Liver (tissue), 9 donors: Measurements from ENCODE around the gene ATL1. TPM values are rescaled to one million over a fixed set of nuclear protein-coding genes. Genes with fewer than 3 reads are reported as not detected.
"Not testable (repeated sequence)": the region's sequence is repeated elsewhere in the genome, so short reads cannot be mapped to it uniquely, and the experiment has no call there.

ENCODE experiments used
- DNase-seq: peaks from one replicate; pipeline ENCODE4 v3.0.0-alpha.2; 2017; ENCODE audit warnings: low spot score
- H3K27ac ChIP-seq, 2 donors: one replicate each; pipeline ENCODE4 v1.7.0; 2013; ENCODE audit warnings: inconsistent platforms in 2 of 2, low read length in 2 of 2, control low read depth in 1 of 2, low read depth in 1 of 2, mild to moderate bottlenecking in 1 of 2
- H3K27me3 ChIP-seq, 4 donors: one replicate each; pipeline versions ENCODE4 v1.6.1 to v1.7.0; 2013; ENCODE audit warnings: low read length in 3 of 4, inconsistent platforms in 1 of 4, mild to moderate bottlenecking in 1 of 4, moderate library complexity in 1 of 4; ENCODE audit not compliant: control insufficient read depth in 4 of 4, insufficient read depth in 4 of 4
- H3K36me3 ChIP-seq, 4 donors: one replicate each; pipeline versions ENCODE4 v1.6.1 to v1.7.0; 2013; ENCODE audit warnings: low read length in 3 of 4, mild to moderate bottlenecking in 3 of 4, low read depth in 1 of 4, moderate library complexity in 1 of 4; ENCODE audit not compliant: control insufficient read depth in 4 of 4, insufficient read depth in 3 of 4
- H3K4me1 ChIP-seq, 4 donors: one replicate each; pipeline versions ENCODE4 v1.6.1 to v1.7.0; 2013; ENCODE audit warnings: low read length in 3 of 4, mild to moderate bottlenecking in 3 of 4, moderate library complexity in 1 of 4; ENCODE audit not compliant: control insufficient read depth in 4 of 4, insufficient read depth in 4 of 4
- H3K4me3 ChIP-seq, 3 donors: one replicate each; pipeline versions ENCODE4 v1.6.1 to v1.7.0; 2013; ENCODE audit warnings: low read length in 3 of 3, control low read depth in 1 of 3, low read depth in 1 of 3, mild to moderate bottlenecking in 1 of 3
- H3K9ac ChIP-seq, 2 donors: one replicate each; pipeline ENCODE4 v1.7.0; 2013; ENCODE audit warnings: low read length in 2 of 2, mild to moderate bottlenecking in 2 of 2, moderate library complexity in 2 of 2, control low read depth in 1 of 2, low read depth in 1 of 2
- H3K9me3 ChIP-seq, 4 donors: one replicate each; pipeline versions ENCODE4 v1.6.1 to v1.7.0; 2013; ENCODE audit warnings: low read length in 3 of 4; ENCODE audit not compliant: control insufficient read depth in 4 of 4
- CTCF ChIP-seq: fragments of 150-350 bp; IDR thresholded peaks from 2 replicates; pipeline ENCODE4 v1.5.1; 2017; ENCODE audit warnings: improper control_type of control experiment, low read depth, low read length; ENCODE audit not compliant: missing input control
- EGR1 ChIP-seq, 2 donors: IDR thresholded peaks; 2 replicates each; pipeline ENCODE4 v1.6.1; 2016 to 2018; ENCODE audit warnings: antibody characterized with exemption in 2 of 2, low read depth in 2 of 2
- FOXA1 ChIP-seq: IDR thresholded peaks from 2 replicates; pipeline ENCODE4 v1.6.1; 2016; ENCODE audit warnings: antibody characterized with exemption
- FOXA2 ChIP-seq: IDR thresholded peaks from 2 replicates; pipeline ENCODE4 v1.6.1; 2016; ENCODE audit warnings: antibody characterized with exemption
- GABPA ChIP-seq, 2 donors: IDR thresholded peaks in 1 of 2; conservative IDR thresholded peaks in 1 of 2; 2 replicates each; pipeline ENCODE4 v1.6.1; 2016; ENCODE audit warnings: antibody characterized with exemption in 2 of 2, mild to moderate bottlenecking in 1 of 2, moderate library complexity in 1 of 2
- HNF4A ChIP-seq, 2 donors: conservative IDR thresholded peaks; 2 replicates each; pipeline ENCODE4 v1.6.1; 2016; ENCODE audit warnings: antibody characterized with exemption in 2 of 2, mild to moderate bottlenecking in 2 of 2
- HNF4G ChIP-seq: IDR thresholded peaks from 2 replicates; pipeline ENCODE4 v1.6.1; 2016; ENCODE audit warnings: antibody characterized with exemption
- JUND ChIP-seq, 2 donors: IDR thresholded peaks; 2 replicates each; pipeline ENCODE4 v1.6.1; 2016; ENCODE audit warnings: antibody characterized with exemption in 2 of 2
- MAX ChIP-seq: IDR thresholded peaks from 2 replicates; pipeline ENCODE4 v1.6.1; 2016; ENCODE audit warnings: antibody characterized with exemption
- NR2F2 ChIP-seq: IDR thresholded peaks from 2 replicates; pipeline ENCODE4 v1.6.1; 2016; ENCODE audit warnings: antibody characterized with exemption
- RAD21 ChIP-seq, 2 donors: IDR thresholded peaks; 2 replicates each; pipeline ENCODE4 v1.6.1; 2016; ENCODE audit warnings: antibody characterized with exemption in 2 of 2, mild to moderate bottlenecking in 2 of 2
- RXRA ChIP-seq, 2 donors: IDR thresholded peaks; 2 replicates each; pipeline ENCODE4 v1.6.1; 2017 to 2018; ENCODE audit warnings: antibody characterized with exemption in 2 of 2, mild to moderate bottlenecking in 1 of 2
- SP1 ChIP-seq: IDR thresholded peaks from 2 replicates; pipeline ENCODE4 v1.6.1; 2018; ENCODE audit warnings: antibody characterized with exemption, mild to moderate bottlenecking
- TAF1 ChIP-seq: conservative IDR thresholded peaks from 2 replicates; pipeline ENCODE4 v1.6.1; 2016; ENCODE audit warnings: antibody characterized with exemption, mild to moderate bottlenecking
- YY1 ChIP-seq: IDR thresholded peaks from 2 replicates; pipeline ENCODE4 v1.6.1; 2016; ENCODE audit warnings: antibody characterized with exemption, mild to moderate bottlenecking
- WGBS: extraction: QIAGEN DNeasy Blood & Tissue Kit; methylation state at CpG from one replicate; pipeline ENCODE4 v1.1.7; 2013; 5-methylcytosine and 5-hydroxymethylcytosine counted together
- polyA plus RNA-seq, 2 donors: library from polyadenylated mRNA; stranded (reverse) in 1 of 2; unstranded in 1 of 2; fragments of 200-250 nt in 1 of 2; fragments of >200 nt in 1 of 2; fragmentation: Nextera tagmentation in 1 of 2; extraction: Ambion mirVana in 1 of 2; gene quantifications; one replicate each; pipeline versions ENCODE4 v1.2.1 to v1.2.3, GENCODE V29; 2013 to 2015
- total RNA-seq, 2 donors: library from RNA; depleted of rRNA; stranded (reverse); fragments of >200 nt; gene quantifications; one replicate each; pipeline ENCODE4 v1.2.3, GENCODE V29; 2014
- TF ChIP-seq, protein P1 (sequence below): IDR thresholded peaks from 2 replicates; pipeline ENCODE4 v1.6.1; 2016; ENCODE audit warnings: antibody characterized with exemption
- TF ChIP-seq, protein P2 (sequence below): IDR thresholded peaks from 2 replicates; pipeline ENCODE4 v1.6.1; 2016; ENCODE audit warnings: antibody characterized with exemption, mild to moderate bottlenecking
- TF ChIP-seq, protein P3 (sequence below): IDR thresholded peaks from 2 replicates; pipeline ENCODE4 v1.6.1; 2016; ENCODE audit warnings: antibody characterized with exemption
- donor health status: healthy.
- donor health status: healthy.
- donor health status: healthy.
- donor health status: healthy.
- donor health status: healthy.

The ATL1 gene
- total and polyA plus RNA-seq, 4 donors: 0.17 to 0.79 (median 0.47) TPM

- Histone ChIP-seq H3K9ac (no peak overlapping the region), H3K27me3 (no peaks in the 10 kb centered on the region), H3K4me1 (no peaks in the 10 kb centered on the region), H3K36me3 (no peaks in the 10 kb centered on the region), H3K27ac (no peak overlapping the region), H3K9me3 (no peaks in the 10 kb centered on the region), H3K4me3 (no peak overlapping the region)
- WGBS: 97% methylated on average over 1 of the region's 1 CpG
- no peak for DNase-seq
- TF ChIP-seq CTCF: no peak
- no peak for TF ChIP-seq RXRA (IDR thresholded peaks at IDR 0.05)
- TF ChIP-seq FOXA1: no peak
- TF ChIP-seq, protein P1, sequence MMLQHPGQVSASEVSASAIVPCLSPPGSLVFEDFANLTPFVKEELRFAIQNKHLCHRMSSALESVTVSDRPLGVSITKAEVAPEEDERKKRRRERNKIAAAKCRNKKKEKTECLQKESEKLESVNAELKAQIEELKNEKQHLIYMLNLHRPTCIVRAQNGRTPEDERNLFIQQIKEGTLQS: no peak
- no peak for TF ChIP-seq EGR1 (IDR thresholded peaks at IDR 0.05; ENCODE audit: low read depth in 2 of 2)
- no peak for TF ChIP-seq YY1
- no peak for TF ChIP-seq TAF1
- TF ChIP-seq GABPA (IDR thresholded peaks at IDR 0.05 in 1 of 2, conservative IDR thresholded peaks at IDR 0.05 in 1 of 2): no peak
- TF ChIP-seq, protein P2, sequence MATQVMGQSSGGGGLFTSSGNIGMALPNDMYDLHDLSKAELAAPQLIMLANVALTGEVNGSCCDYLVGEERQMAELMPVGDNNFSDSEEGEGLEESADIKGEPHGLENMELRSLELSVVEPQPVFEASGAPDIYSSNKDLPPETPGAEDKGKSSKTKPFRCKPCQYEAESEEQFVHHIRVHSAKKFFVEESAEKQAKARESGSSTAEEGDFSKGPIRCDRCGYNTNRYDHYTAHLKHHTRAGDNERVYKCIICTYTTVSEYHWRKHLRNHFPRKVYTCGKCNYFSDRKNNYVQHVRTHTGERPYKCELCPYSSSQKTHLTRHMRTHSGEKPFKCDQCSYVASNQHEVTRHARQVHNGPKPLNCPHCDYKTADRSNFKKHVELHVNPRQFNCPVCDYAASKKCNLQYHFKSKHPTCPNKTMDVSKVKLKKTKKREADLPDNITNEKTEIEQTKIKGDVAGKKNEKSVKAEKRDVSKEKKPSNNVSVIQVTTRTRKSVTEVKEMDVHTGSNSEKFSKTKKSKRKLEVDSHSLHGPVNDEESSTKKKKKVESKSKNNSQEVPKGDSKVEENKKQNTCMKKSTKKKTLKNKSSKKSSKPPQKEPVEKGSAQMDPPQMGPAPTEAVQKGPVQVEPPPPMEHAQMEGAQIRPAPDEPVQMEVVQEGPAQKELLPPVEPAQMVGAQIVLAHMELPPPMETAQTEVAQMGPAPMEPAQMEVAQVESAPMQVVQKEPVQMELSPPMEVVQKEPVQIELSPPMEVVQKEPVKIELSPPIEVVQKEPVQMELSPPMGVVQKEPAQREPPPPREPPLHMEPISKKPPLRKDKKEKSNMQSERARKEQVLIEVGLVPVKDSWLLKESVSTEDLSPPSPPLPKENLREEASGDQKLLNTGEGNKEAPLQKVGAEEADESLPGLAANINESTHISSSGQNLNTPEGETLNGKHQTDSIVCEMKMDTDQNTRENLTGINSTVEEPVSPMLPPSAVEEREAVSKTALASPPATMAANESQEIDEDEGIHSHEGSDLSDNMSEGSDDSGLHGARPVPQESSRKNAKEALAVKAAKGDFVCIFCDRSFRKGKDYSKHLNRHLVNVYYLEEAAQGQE: no peak
- no peak for TF ChIP-seq FOXA2
- TF ChIP-seq NR2F2: no peak
- no peak for TF ChIP-seq RAD21 (IDR thresholded peaks at IDR 0.05)
- TF ChIP-seq, protein P3, sequence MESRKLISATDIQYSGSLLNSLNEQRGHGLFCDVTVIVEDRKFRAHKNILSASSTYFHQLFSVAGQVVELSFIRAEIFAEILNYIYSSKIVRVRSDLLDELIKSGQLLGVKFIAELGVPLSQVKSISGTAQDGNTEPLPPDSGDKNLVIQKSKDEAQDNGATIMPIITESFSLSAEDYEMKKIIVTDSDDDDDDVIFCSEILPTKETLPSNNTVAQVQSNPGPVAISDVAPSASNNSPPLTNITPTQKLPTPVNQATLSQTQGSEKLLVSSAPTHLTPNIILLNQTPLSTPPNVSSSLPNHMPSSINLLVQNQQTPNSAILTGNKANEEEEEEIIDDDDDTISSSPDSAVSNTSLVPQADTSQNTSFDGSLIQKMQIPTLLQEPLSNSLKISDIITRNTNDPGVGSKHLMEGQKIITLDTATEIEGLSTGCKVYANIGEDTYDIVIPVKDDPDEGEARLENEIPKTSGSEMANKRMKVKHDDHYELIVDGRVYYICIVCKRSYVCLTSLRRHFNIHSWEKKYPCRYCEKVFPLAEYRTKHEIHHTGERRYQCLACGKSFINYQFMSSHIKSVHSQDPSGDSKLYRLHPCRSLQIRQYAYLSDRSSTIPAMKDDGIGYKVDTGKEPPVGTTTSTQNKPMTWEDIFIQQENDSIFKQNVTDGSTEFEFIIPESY: no peak
- no peak for TF ChIP-seq HNF4G
- TF ChIP-seq JUND (IDR thresholded peaks at IDR 0.05): no peak
- no peak for TF ChIP-seq MAX
- no peak for TF ChIP-seq SP1
- TF ChIP-seq HNF4A (conservative IDR thresholded peaks at IDR 0.05): no peak
These were observed 64.5 kb downstream of the ATL1 start for GRCh38 chr14:50624447-50624846.

DNA sequence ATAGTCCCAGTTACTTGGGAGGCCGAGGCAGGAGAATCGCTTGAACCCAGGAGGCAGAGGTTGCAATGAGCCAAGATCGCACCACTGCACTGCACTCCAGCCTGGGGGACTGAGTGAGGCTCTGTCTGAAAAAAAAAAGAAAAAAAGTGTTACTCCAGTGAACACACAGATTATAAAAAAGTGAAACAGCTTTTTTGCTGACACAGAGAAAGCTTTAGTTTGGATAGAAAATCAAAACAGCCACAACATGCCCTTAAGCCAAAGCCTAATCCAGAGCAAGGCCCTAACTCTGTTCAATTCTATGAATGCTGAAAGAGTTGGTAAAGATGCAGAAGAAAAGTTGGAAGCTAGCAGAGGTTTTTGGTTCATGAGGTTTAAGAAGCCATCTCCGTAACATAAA lies 65.0 kb downstream of the ATL1 start:
- not testable (repeated sequence) for H3K9me3 ChIP-seq, H3K27me3 ChIP-seq, H3K36me3 ChIP-seq, H3K4me3 ChIP-seq, DNase-seq, H3K4me1 ChIP-seq, H3K27ac ChIP-seq, H3K9ac ChIP-seq
- over 99% methylated on average over 4 of the region's 4 CpGs for WGBS
